ENCODE data around the gene OTULINL. TPM values are rescaled to one million over a fixed set of nuclear protein-coding genes. Genes with fewer than 3 reads are reported as not detected.

Gene OTULINL
- polyA plus RNA-seq, 1 of the 3 experiments (the other 2 are of a cell fraction): 0.26 TPM

DNA sequence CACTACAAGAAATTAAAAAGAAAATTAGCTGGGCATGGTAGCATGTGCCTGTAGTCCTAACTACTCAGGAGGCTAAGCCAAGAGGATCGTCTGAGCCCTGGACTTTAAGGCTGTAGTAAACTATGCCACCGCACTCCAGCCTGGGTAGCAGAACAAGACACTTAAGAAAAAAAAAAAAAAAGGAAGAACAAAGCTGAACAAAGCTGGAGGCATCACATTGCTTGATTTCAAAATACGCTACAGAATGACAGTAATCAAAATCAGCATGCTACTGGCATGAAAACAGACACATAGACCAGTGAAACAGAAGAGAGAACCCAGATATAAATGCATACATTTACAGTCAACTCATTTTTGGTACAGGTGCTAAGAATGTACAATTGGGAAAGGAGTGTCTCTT lies 68.5 kb downstream of the OTULINL start:
- H3K79me2 ChIP-seq (ENCODE audit: insufficient read depth): no peaks in the 10 kb centered on the region
- DNase-seq: no peak
- no peak overlapping the region for H3K4me2 ChIP-seq
- POLR2A ChIA-PET: no interaction called here
- H2AFZ ChIP-seq (ENCODE audit: low read depth): no peak overlapping the region
- H3K27me3 ChIP-seq (ENCODE audit: insufficient read depth): peaks cover 6% of the 10 kb centered on the region; the same call in 1 of the 2 replicates
- no peak overlapping the region for H3K27ac ChIP-seq (ENCODE audit: low read depth in 2 of 2, low read length in 1 of 2)
- TF ChIP-seq, protein P1, sequence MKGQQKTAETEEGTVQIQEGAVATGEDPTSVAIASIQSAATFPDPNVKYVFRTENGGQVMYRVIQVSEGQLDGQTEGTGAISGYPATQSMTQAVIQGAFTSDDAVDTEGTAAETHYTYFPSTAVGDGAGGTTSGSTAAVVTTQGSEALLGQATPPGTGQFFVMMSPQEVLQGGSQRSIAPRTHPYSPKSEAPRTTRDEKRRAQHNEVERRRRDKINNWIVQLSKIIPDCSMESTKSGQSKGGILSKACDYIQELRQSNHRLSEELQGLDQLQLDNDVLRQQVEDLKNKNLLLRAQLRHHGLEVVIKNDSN (IDR thresholded peaks at IDR 0.05; ENCODE audit: borderline replicate concordance, low read depth): no peak
- TF ChIP-seq FOSL2 (IDR thresholded peaks at IDR 0.05; ENCODE audit: borderline replicate concordance, low read depth) (no peak), SIN3A (IDR thresholded peaks at IDR 0.05; ENCODE audit: borderline replicate concordance, low read depth, low read length) (no peak), RCOR1 (IDR thresholded peaks at IDR 0.05; ENCODE audit: low read length) (no peak), RFX5 (IDR thresholded peaks at IDR 0.05; ENCODE audit: low read length) (no peak), SMC3 (IDR thresholded peaks at IDR 0.05; ENCODE audit: low read depth, low read length) (no peak), MEF2A (IDR thresholded peaks at IDR 0.05; ENCODE audit: borderline replicate concordance, low read depth) (no peak), RXRA (IDR thresholded peaks at IDR 0.05; ENCODE audit: borderline replicate concordance, low read depth) (no peak)
- H3K36me3 ChIP-seq (replicated peaks in 1 of 2; ENCODE audit: control insufficient read depth in 1 of 2, insufficient read depth in 2 of 2, low read length in 1 of 2): no peaks in the 10 kb centered on the region
- whole genome bisulfite sequencing (ENCODE audit: low lambda C conversion rate): 80% methylated on average over 3 of the region's 3 CpGs
- H3F3A ChIP-seq (replicated peaks; ENCODE audit: insufficient read depth): no peaks in the 10 kb centered on the region
- CTCF ChIA-PET: interaction anchor here (0.6 to 4.5 kb wide), 7 partner anchors 159 to 454 kb away, joined by 3 to 168 read pairs (median 42); no protein-coding TSS in a partner anchor
- no peak overlapping the region for H3K4me3 ChIP-seq (ENCODE audit: low read depth in 2 of 2, low read length in 1 of 2)
- no peaks in the 10 kb centered on the region for H3K9me2 ChIP-seq
- H3K4me1 ChIP-seq (ENCODE audit: control insufficient read depth in 1 of 2, insufficient read depth in 2 of 2, low read depth in 1 of 2, low read length in 1 of 2): no peaks in the 10 kb centered on the region
- no peaks in the 10 kb centered on the region for H3K9me3 ChIP-seq
- H3K9ac ChIP-seq: no peak overlapping the region
- H4K20me1 ChIP-seq (ENCODE audit: insufficient read depth): no peaks in the 10 kb centered on the region

DNA sequence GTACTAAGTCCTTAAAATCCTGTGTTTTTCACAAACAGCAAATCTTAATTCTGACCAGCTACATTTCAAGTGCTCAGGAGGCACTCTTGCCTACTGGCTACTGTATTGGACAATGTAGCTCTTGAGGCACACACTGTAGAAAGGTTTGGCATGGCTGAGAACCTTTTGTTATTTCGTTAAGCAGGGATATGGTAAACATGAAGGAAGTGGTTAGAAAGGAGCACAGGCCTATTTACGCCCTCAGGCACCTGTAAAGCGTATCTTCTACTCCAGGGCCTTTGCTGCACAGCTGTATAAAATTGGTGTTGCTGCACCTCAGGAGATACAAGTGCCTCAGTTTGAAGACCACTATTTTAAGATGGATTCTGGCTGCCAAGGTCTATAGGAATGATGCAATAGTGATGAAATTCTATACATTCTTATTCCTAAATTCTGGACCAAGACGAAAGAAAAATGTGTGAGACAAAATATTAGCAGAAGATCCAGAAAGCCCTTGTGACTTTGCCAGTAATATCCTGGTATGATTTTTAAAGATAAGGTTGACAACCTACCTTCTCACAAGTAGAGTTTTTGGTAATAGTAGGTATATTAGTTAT lies 73.7 kb downstream of the OTULINL start:
- Histone ChIP-seq H2AFZ (ENCODE audit: low read depth) (no peak overlapping the region), H3K36me3 (replicated peaks in 1 of 2; ENCODE audit: control insufficient read depth in 1 of 2, insufficient read depth in 2 of 2, low read length in 1 of 2) (no peaks in the 10 kb centered on the region), H3K79me2 (ENCODE audit: insufficient read depth) (no peaks in the 10 kb centered on the region), H3K9me3 (no peaks in the 10 kb centered on the region), H3K9ac (no peak overlapping the region), H3K4me1 (ENCODE audit: control insufficient read depth in 1 of 2, insufficient read depth in 2 of 2, low read depth in 1 of 2, low read length in 1 of 2) (no peaks in the 10 kb centered on the region), H3K4me2 (no peak overlapping the region), H3F3A (replicated peaks; ENCODE audit: insufficient read depth) (peaks cover 4% of the 10 kb centered on the region), H3K9me2 (no peaks in the 10 kb centered on the region), H3K4me3 (ENCODE audit: low read depth in 2 of 2, low read length in 1 of 2) (no peak overlapping the region), H4K20me1 (ENCODE audit: insufficient read depth) (no peaks in the 10 kb centered on the region), H3K27me3 (ENCODE audit: insufficient read depth) (peaks cover 6% of the 10 kb centered on the region; the same call in 1 of the 2 replicates), H3K27ac (ENCODE audit: low read depth in 2 of 2, low read length in 1 of 2) (no peak overlapping the region)
- ChIA-PET POLR2A (no interaction called here), CTCF (interaction anchor here (1.1 to 1.7 kb wide), 4 partner anchors 30 to 329 kb away, joined by 3 to 6 read pairs (median 4); no protein-coding TSS in a partner anchor)
- WGBS (ENCODE audit: low lambda C conversion rate): 31% methylated on average over 4 of the region's 4 CpGs
- DNase-seq: no peak
- TF ChIP-seq, protein P2, sequence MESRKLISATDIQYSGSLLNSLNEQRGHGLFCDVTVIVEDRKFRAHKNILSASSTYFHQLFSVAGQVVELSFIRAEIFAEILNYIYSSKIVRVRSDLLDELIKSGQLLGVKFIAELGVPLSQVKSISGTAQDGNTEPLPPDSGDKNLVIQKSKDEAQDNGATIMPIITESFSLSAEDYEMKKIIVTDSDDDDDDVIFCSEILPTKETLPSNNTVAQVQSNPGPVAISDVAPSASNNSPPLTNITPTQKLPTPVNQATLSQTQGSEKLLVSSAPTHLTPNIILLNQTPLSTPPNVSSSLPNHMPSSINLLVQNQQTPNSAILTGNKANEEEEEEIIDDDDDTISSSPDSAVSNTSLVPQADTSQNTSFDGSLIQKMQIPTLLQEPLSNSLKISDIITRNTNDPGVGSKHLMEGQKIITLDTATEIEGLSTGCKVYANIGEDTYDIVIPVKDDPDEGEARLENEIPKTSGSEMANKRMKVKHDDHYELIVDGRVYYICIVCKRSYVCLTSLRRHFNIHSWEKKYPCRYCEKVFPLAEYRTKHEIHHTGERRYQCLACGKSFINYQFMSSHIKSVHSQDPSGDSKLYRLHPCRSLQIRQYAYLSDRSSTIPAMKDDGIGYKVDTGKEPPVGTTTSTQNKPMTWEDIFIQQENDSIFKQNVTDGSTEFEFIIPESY (IDR thresholded peaks at IDR 0.05; ENCODE audit: borderline replicate concordance, low read depth): no peak
- no peak for TF ChIP-seq TAF1 (IDR thresholded peaks at IDR 0.05; ENCODE audit: borderline replicate concordance, low read depth, low read length)
- TF ChIP-seq MXI1 (IDR thresholded peaks at IDR 0.05; ENCODE audit: low read depth, low read length): no peak
- TF ChIP-seq, protein P3, sequence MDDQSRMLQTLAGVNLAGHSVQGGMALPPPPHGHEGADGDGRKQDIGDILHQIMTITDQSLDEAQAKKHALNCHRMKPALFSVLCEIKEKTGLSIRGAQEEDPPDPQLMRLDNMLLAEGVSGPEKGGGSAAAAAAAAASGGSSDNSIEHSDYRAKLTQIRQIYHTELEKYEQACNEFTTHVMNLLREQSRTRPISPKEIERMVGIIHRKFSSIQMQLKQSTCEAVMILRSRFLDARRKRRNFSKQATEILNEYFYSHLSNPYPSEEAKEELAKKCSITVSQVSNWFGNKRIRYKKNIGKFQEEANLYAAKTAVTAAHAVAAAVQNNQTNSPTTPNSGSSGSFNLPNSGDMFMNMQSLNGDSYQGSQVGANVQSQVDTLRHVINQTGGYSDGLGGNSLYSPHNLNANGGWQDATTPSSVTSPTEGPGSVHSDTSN (IDR thresholded peaks at IDR 0.05): no peak
- no peak for TF ChIP-seq CHD2 (IDR thresholded peaks at IDR 0.05; ENCODE audit: low read length, partially characterized antibody)
- TF ChIP-seq GATA2 (CRISPR knock-in tag; IDR thresholded peaks at IDR 0.05): no peak
- no peak for TF ChIP-seq MEF2A (IDR thresholded peaks at IDR 0.05; ENCODE audit: borderline replicate concordance, low read depth)
- TF ChIP-seq EP300 (IDR thresholded peaks at IDR 0.05; ENCODE audit: borderline replicate concordance in 1 of 2, low read depth in 1 of 2, low read length in 1 of 2): no peak
- TF ChIP-seq JUND (IDR thresholded peaks at IDR 0.05): no peak
- no peak for TF ChIP-seq YY1 (IDR thresholded peaks at IDR 0.05; ENCODE audit: low read depth)
- TF ChIP-seq, protein P4, sequence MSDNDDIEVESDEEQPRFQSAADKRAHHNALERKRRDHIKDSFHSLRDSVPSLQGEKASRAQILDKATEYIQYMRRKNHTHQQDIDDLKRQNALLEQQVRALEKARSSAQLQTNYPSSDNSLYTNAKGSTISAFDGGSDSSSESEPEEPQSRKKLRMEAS (IDR thresholded peaks at IDR 0.05; ENCODE audit: low read depth): no peak
- TF ChIP-seq, protein P5, sequence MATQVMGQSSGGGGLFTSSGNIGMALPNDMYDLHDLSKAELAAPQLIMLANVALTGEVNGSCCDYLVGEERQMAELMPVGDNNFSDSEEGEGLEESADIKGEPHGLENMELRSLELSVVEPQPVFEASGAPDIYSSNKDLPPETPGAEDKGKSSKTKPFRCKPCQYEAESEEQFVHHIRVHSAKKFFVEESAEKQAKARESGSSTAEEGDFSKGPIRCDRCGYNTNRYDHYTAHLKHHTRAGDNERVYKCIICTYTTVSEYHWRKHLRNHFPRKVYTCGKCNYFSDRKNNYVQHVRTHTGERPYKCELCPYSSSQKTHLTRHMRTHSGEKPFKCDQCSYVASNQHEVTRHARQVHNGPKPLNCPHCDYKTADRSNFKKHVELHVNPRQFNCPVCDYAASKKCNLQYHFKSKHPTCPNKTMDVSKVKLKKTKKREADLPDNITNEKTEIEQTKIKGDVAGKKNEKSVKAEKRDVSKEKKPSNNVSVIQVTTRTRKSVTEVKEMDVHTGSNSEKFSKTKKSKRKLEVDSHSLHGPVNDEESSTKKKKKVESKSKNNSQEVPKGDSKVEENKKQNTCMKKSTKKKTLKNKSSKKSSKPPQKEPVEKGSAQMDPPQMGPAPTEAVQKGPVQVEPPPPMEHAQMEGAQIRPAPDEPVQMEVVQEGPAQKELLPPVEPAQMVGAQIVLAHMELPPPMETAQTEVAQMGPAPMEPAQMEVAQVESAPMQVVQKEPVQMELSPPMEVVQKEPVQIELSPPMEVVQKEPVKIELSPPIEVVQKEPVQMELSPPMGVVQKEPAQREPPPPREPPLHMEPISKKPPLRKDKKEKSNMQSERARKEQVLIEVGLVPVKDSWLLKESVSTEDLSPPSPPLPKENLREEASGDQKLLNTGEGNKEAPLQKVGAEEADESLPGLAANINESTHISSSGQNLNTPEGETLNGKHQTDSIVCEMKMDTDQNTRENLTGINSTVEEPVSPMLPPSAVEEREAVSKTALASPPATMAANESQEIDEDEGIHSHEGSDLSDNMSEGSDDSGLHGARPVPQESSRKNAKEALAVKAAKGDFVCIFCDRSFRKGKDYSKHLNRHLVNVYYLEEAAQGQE (IDR thresholded peaks at IDR 0.05; ENCODE audit: low read depth, low read length): no peak
- TF ChIP-seq TCF12 (IDR thresholded peaks at IDR 0.05): no peak
- no peak for TF ChIP-seq NFIC (IDR thresholded peaks at IDR 0.05; ENCODE audit: borderline replicate concordance)
